A549 treated with GW870086 at 1 μM for 4 hours (cell line): ENCODE results near the gene XIST. TPM values are rescaled to one million over a fixed set of nuclear protein-coding genes. Genes with fewer than 3 reads are reported as not detected.

Experiments
- total RNA-seq: library from RNA; stranded (reverse); fragments of 200-300 nt; extraction: Qiagen RNA extraction; gene quantifications from 5 replicates; pipeline ENCODE4 v1.2.3, GENCODE V29; 2022; ENCODE audit warnings: low read depth

Gene XIST
- 0.03 TPM in 2 of 5 replicates, not detected in the others for total RNA-seq

DNA sequence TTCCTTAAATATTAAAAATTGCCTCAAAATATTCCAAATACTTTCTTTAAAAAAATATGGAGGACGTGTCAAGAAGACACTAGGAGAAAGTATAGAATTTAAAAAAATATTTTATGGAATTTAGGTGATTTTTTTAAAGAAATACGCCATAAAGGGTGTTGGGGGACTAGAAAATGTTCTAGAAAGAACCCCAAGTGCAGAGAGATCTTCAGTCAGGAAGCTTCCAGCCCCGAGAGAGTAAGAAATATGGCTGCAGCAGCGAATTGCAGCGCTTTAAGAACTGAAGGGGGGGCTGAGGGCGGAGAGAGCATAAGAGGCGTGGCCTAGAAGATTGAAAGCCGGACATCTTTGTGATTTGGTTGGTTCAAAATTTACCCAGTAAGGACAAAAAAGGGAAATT is at the start of gene XIST:
TSS of gene XIST (minus strand) at position 248 of the 400 bp plus-strand sequence.

